HEK293 (cell line): ENCODE data around the gene RAB10.

Source experiments
- EGR2 ChIP-seq: fragments of 450-650 bp; formaldehyde crosslinking; IDR thresholded peaks from 2 replicates; pipeline ENCODE4 v1.5.1; 2016; ENCODE audit warnings: low read depth, missing biosample characterization, missing genetic modification characterization
- GLIS2 ChIP-seq: fragments of 450-650 bp; formaldehyde crosslinking; IDR thresholded peaks from 2 replicates; pipeline ENCODE4 v1.5.1; 2016; ENCODE audit warnings: missing biosample characterization, missing genetic modification characterization
- RBAK ChIP-seq: fragments of 450-650 bp; formaldehyde crosslinking; IDR thresholded peaks from 2 replicates; pipeline ENCODE4 v1.5.1; 2016; ENCODE audit warnings: missing biosample characterization, missing genetic modification characterization
- SCRT1 ChIP-seq: fragments of 450-650 bp; formaldehyde crosslinking; IDR thresholded peaks from 2 replicates; pipeline ENCODE4 v1.5.1; 2016; ENCODE audit warnings: missing biosample characterization, missing genetic modification characterization, borderline replicate concordance
- SCRT2 ChIP-seq: fragments of 450-650 bp; formaldehyde crosslinking; IDR thresholded peaks from 2 replicates; pipeline ENCODE4 v1.5.1; 2016; ENCODE audit warnings: missing biosample characterization, missing genetic modification characterization
- TSHZ1 ChIP-seq: fragments of 450-650 bp; formaldehyde crosslinking; IDR thresholded peaks from 2 replicates; pipeline ENCODE4 v1.5.1; 2016; ENCODE audit warnings: missing biosample characterization, missing genetic modification characterization, borderline replicate concordance
- ZFP37 ChIP-seq: fragments of 450-650 bp; formaldehyde crosslinking; IDR thresholded peaks from 2 replicates; pipeline ENCODE4 v1.5.1; 2016; ENCODE audit warnings: missing biosample characterization, missing genetic modification characterization
- ZNF112 ChIP-seq: fragments of 450-650 bp; formaldehyde crosslinking; IDR thresholded peaks from 2 replicates; pipeline ENCODE4 v1.5.0; 2017; ENCODE audit warnings: missing biosample characterization, missing genetic modification characterization
- ZNF16 ChIP-seq: fragments of 450-650 bp; formaldehyde crosslinking; IDR thresholded peaks from 2 replicates; pipeline ENCODE4 v1.5.1; 2016; ENCODE audit warnings: low read depth, missing biosample characterization, missing genetic modification characterization
- ZNF175 ChIP-seq: fragments of 450-650 bp; formaldehyde crosslinking; IDR thresholded peaks from 2 replicates; pipeline ENCODE4 v1.5.1; 2016; ENCODE audit warnings: missing biosample characterization, missing genetic modification characterization
- ZNF248 ChIP-seq: fragments of 450-650 bp; formaldehyde crosslinking; IDR thresholded peaks from 2 replicates; pipeline ENCODE4 v1.5.1; 2017; ENCODE audit warnings: missing biosample characterization, missing genetic modification characterization
- ZNF26 ChIP-seq: fragments of 450-650 bp; formaldehyde crosslinking; IDR thresholded peaks from 2 replicates; pipeline ENCODE4 v1.5.1; 2016; ENCODE audit warnings: missing biosample characterization, missing genetic modification characterization
- ZNF311 ChIP-seq: fragments of 450-650 bp; formaldehyde crosslinking; IDR thresholded peaks from 2 replicates; pipeline ENCODE4 v1.5.1; 2017; ENCODE audit warnings: missing biosample characterization, missing genetic modification characterization, borderline replicate concordance
- ZNF350 ChIP-seq: fragments of 450-650 bp; formaldehyde crosslinking; IDR thresholded peaks from 2 replicates; pipeline ENCODE4 v1.5.0; 2017; ENCODE audit warnings: missing biosample characterization, mild to moderate bottlenecking, missing genetic modification characterization
- ZNF488 ChIP-seq: fragments of 450-650 bp; formaldehyde crosslinking; IDR thresholded peaks from 2 replicates; pipeline ENCODE4 v1.5.1; 2016; ENCODE audit warnings: missing biosample characterization, missing genetic modification characterization
- ZNF518A ChIP-seq: fragments of 450-650 bp; formaldehyde crosslinking; conservative IDR thresholded peaks from 2 replicates; pipeline ENCODE4 v1.5.1; 2016; ENCODE audit warnings: low read depth, missing biosample characterization, missing genetic modification characterization
- ZNF555 ChIP-seq: fragments of 450-650 bp; formaldehyde crosslinking; conservative IDR thresholded peaks from 2 replicates; pipeline ENCODE4 v1.5.1; 2017; ENCODE audit warnings: missing biosample characterization, mild to moderate bottlenecking, missing genetic modification characterization, inconsistent platforms
- ZNF585B ChIP-seq: fragments of 450-650 bp; formaldehyde crosslinking; IDR thresholded peaks from 2 replicates; pipeline ENCODE4 v1.5.1; 2016; ENCODE audit warnings: missing biosample characterization, missing genetic modification characterization
- ZNF660 ChIP-seq: fragments of 450-650 bp; IDR thresholded peaks from 2 replicates; pipeline ENCODE4 v1.5.1; 2018; ENCODE audit warnings: missing biosample characterization, mild to moderate bottlenecking, missing genetic modification characterization
- ZNF670 ChIP-seq: fragments of 450-650 bp; formaldehyde crosslinking; IDR thresholded peaks from 2 replicates; pipeline ENCODE4 v1.5.1; 2016; ENCODE audit warnings: missing biosample characterization, missing genetic modification characterization, low read depth
- ZNF677 ChIP-seq: fragments of 450-650 bp; IDR thresholded peaks from 2 replicates; pipeline ENCODE4 v1.5.0; 2018; ENCODE audit warnings: missing biosample characterization, mild to moderate bottlenecking, missing genetic modification characterization, moderate library complexity
- ZNF692 ChIP-seq: fragments of 450-650 bp; formaldehyde crosslinking; IDR thresholded peaks from 2 replicates; pipeline ENCODE4 v1.5.1; 2016; ENCODE audit warnings: missing biosample characterization, missing genetic modification characterization
- ZNF76 ChIP-seq: fragments of 450-650 bp; formaldehyde crosslinking; IDR thresholded peaks from 2 replicates; pipeline ENCODE4; 2016; ENCODE audit warnings: low read depth, missing biosample characterization, missing genetic modification characterization, borderline replicate concordance
- ZSCAN16 ChIP-seq: fragments of 450-650 bp; formaldehyde crosslinking; IDR thresholded peaks from 2 replicates; pipeline ENCODE4 v1.5.1; 2016; ENCODE audit warnings: missing biosample characterization, missing genetic modification characterization
- ZSCAN18 ChIP-seq: fragments of 450-650 bp; formaldehyde crosslinking; IDR thresholded peaks from 2 replicates; pipeline ENCODE4 v1.5.1; 2016; ENCODE audit warnings: missing biosample characterization, missing genetic modification characterization

Gene RAB10

GRCh38 chr2:26033818-26034636 lies at the start of gene RAB10 (continued):
- TF ChIP-seq ZNF677 (tag by site-specific recombination) = no peak
- no peak for TF ChIP-seq ZNF670 (tag by site-specific recombination)
- no peak for TF ChIP-seq ZNF555 (tag by site-specific recombination)
- TF ChIP-seq ZNF76 (tag by site-specific recombination) = peak; percentile 47; the same call in 1 of the 2 replicates
- no peak for TF ChIP-seq ZNF488 (tag by site-specific recombination)
- TF ChIP-seq ZSCAN18 (tag by site-specific recombination) = no peak
- no peak for TF ChIP-seq ZNF175 (tag by site-specific recombination)
- TF ChIP-seq ZNF311 (tag by site-specific recombination) = no peak
- no peak; the same call in 1 of the 2 replicates for TF ChIP-seq ZNF660 (tag by site-specific recombination)
- TF ChIP-seq ZNF518A (tag by site-specific recombination) = no peak
- TF ChIP-seq ZFP37 (tag by site-specific recombination) = peak; percentile 89
- no peak for TF ChIP-seq SCRT1
- no peak for TF ChIP-seq GLIS2
- no peak for TF ChIP-seq ZNF16 (tag by site-specific recombination)
- no peak for TF ChIP-seq ZNF112
- no peak for TF ChIP-seq ZNF248 (tag by site-specific recombination)
- TF ChIP-seq TSHZ1 = 0 out of 2 replicates have a peak, but pooled peaks have one; percentile 7
- TF ChIP-seq EGR2 (tag by site-specific recombination) = peak; percentile 29; the same call in 1 of the 2 replicates
- TF ChIP-seq RBAK (tag by site-specific recombination) = no peak
- peak; percentile 63 for TF ChIP-seq ZNF692 (tag by site-specific recombination)
- no peak for TF ChIP-seq ZNF26
- TF ChIP-seq ZNF585B (tag by site-specific recombination) = no peak
- no peak for TF ChIP-seq ZNF350
- TF ChIP-seq SCRT2 (tag by site-specific recombination) = peak; percentile 12; the same call in 1 of the 2 replicates
- no peak for TF ChIP-seq ZSCAN16
